ENCODE data around the gene ADAMTSL3. TPM values are rescaled to one million over a fixed set of nuclear protein-coding genes. Genes with fewer than 3 reads are reported as not detected.

Gene ADAMTSL3
- total and polyA plus RNA-seq, 2 of the 4 experiments (the other 2 are of a cell fraction) = under 0.01 to 0.02 TPM

DNA sequence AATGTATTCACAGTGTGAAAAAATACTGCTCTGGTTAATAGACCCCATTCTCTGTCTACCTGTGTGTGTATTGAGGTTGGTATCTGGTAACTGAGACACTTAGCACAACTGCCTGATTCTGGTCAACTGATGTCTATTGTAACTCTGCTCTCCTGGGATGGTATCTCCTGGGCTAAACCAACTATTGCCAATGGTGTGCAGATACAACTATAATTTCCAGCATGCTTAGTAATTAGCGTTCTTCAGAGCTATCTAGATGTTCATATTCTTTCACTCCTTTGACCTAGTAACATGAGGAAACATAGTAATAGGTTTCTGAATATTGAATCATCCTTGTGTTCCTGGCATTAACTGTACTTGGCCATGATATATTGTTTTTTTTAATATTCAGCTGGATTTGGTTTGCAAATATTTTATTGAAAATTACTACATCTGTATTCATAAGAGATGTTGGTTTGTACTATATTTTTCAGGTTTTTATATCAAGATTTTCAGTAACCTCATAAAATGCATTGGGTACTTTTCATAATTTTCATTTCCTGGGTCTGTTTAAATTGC lies 16.8 kb downstream of the ADAMTSL3 start:
- no peak overlapping the region for H3K18ac ChIP-seq (ENCODE audit: low read depth, low read length)
- no peaks in the 10 kb centered on the region for H3K27me3 ChIP-seq (ENCODE audit: control insufficient read depth, insufficient read depth, low read length)
- ChIA-PET POLR2A (ENCODE audit: unreplicated experiment) (no interaction called here), CTCF (no interaction called here)
- H4K91ac ChIP-seq (ENCODE audit: insufficient read depth, low read depth, low read length) = no peak overlapping the region
- ATAC-seq (ENCODE audit: low read depth) (no peak), DNase-seq (no peak)
- no CpG with 5 or more reads among the region's 1 CpG for WGBS, 2 experiments (ENCODE audit: extremely low coverage in 2 of 2, insufficient read length in 1 of 2)
- no peaks in the 10 kb centered on the region for H3K79me1 ChIP-seq (ENCODE audit: low read depth in 1 of 2, low read length in 2 of 2)
- no peak overlapping the region for H3K56ac ChIP-seq (ENCODE audit: extremely low read depth, insufficient read depth, low read length)
- dilution Hi-C loops (cut with HindIII; ENCODE audit: low sequenced_read_pairs, unreplicated experiment) (no loop called here), in situ Hi-C loops (cut with MboI; ENCODE audit: low sequenced_read_pairs) (no loop called here), intact Hi-C loops (cut with micrococcal nuclease) (no loop called here)
- H3K9ac ChIP-seq (ENCODE audit: low read depth, low read length) = no peak overlapping the region
- no peak overlapping the region for H3K4ac ChIP-seq (ENCODE audit: low read depth, low read length)
- H3K27ac ChIP-seq (ENCODE audit: insufficient read depth, low read length) = no peak overlapping the region
- no peak overlapping the region for H2BK15ac ChIP-seq (ENCODE audit: low read depth, low read length)
- H2BK120ac ChIP-seq (ENCODE audit: low read depth, low read length) = no peak overlapping the region
- H3K4me1 ChIP-seq (ENCODE audit: control insufficient read depth, insufficient read depth, low read length) = no peaks in the 10 kb centered on the region
- H2BK20ac ChIP-seq (ENCODE audit: low read depth, low read length) = no peak overlapping the region
- no peak overlapping the region for H3K23ac ChIP-seq (ENCODE audit: low read depth, low read length)
- H3K4me3 ChIP-seq (ENCODE audit: insufficient read depth, low read depth, low read length) = no peak overlapping the region
- H3K36me3 ChIP-seq (ENCODE audit: control insufficient read depth, insufficient read depth, low read length) = no peaks in the 10 kb centered on the region
- BruUV-seq (replicated peaks) = no TSS peak
- no peak overlapping the region for H3K14ac ChIP-seq (replicated peaks; ENCODE audit: low read depth, low read length)
- H2BK5ac ChIP-seq (ENCODE audit: low read depth, low read length, poor library complexity, severe bottlenecking) = no peak overlapping the region
- H3K4me2 ChIP-seq (ENCODE audit: low read depth, low read length) = no peak overlapping the region
- H4K20me1 ChIP-seq (ENCODE audit: insufficient read depth, low read length) = no peaks in the 10 kb centered on the region
- H2AFZ ChIP-seq (replicated peaks; ENCODE audit: low read length, poor library complexity) = no peak overlapping the region
- no peak overlapping the region for H2AK9ac ChIP-seq (replicated peaks; ENCODE audit: low read depth, low read length, poor library complexity)
- TF ChIP-seq, protein P1, sequence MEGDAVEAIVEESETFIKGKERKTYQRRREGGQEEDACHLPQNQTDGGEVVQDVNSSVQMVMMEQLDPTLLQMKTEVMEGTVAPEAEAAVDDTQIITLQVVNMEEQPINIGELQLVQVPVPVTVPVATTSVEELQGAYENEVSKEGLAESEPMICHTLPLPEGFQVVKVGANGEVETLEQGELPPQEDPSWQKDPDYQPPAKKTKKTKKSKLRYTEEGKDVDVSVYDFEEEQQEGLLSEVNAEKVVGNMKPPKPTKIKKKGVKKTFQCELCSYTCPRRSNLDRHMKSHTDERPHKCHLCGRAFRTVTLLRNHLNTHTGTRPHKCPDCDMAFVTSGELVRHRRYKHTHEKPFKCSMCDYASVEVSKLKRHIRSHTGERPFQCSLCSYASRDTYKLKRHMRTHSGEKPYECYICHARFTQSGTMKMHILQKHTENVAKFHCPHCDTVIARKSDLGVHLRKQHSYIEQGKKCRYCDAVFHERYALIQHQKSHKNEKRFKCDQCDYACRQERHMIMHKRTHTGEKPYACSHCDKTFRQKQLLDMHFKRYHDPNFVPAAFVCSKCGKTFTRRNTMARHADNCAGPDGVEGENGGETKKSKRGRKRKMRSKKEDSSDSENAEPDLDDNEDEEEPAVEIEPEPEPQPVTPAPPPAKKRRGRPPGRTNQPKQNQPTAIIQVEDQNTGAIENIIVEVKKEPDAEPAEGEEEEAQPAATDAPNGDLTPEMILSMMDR (conservative IDR thresholded peaks at IDR 0.05; ENCODE audit: low read depth, low read length) = no peak
- no peak for TF ChIP-seq NFE2L2 (IDR thresholded peaks at IDR 0.05; ENCODE audit: low read depth, low read length)
- TF ChIP-seq RAD21 (IDR thresholded peaks at IDR 0.05; ENCODE audit: low read length) = no peak
- no peak for TF ChIP-seq CEBPB (IDR thresholded peaks at IDR 0.05; ENCODE audit: low read depth, low read length)
- no peak for TF ChIP-seq BHLHE40 (IDR thresholded peaks at IDR 0.05; ENCODE audit: low read depth, low read length)
- no peak for TF ChIP-seq FOS (IDR thresholded peaks at IDR 0.05; ENCODE audit: low read depth, low read length)
- no peak for TF ChIP-seq MXI1 (IDR thresholded peaks at IDR 0.05; ENCODE audit: borderline replicate concordance, low read depth, low read length)
- TF ChIP-seq RFX5 (IDR thresholded peaks at IDR 0.05; ENCODE audit: low read depth, low read length) = no peak
- TF ChIP-seq MAFK (IDR thresholded peaks at IDR 0.05; ENCODE audit: low read depth, low read length) = no peak
- no peak for TF ChIP-seq CHD1 (IDR thresholded peaks at IDR 0.05; ENCODE audit: low read depth, low read length)
- no peak for TF ChIP-seq MAZ (IDR thresholded peaks at IDR 0.05; ENCODE audit: borderline replicate concordance, low read depth, low read length)
- TF ChIP-seq, protein P2, sequence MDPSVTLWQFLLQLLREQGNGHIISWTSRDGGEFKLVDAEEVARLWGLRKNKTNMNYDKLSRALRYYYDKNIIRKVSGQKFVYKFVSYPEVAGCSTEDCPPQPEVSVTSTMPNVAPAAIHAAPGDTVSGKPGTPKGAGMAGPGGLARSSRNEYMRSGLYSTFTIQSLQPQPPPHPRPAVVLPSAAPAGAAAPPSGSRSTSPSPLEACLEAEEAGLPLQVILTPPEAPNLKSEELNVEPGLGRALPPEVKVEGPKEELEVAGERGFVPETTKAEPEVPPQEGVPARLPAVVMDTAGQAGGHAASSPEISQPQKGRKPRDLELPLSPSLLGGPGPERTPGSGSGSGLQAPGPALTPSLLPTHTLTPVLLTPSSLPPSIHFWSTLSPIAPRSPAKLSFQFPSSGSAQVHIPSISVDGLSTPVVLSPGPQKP (IDR thresholded peaks at IDR 0.05; ENCODE audit: borderline replicate concordance, low read depth, low read length) = no peak
- TF ChIP-seq, protein P3, sequence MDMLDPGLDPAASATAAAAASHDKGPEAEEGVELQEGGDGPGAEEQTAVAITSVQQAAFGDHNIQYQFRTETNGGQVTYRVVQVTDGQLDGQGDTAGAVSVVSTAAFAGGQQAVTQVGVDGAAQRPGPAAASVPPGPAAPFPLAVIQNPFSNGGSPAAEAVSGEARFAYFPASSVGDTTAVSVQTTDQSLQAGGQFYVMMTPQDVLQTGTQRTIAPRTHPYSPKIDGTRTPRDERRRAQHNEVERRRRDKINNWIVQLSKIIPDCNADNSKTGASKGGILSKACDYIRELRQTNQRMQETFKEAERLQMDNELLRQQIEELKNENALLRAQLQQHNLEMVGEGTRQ (IDR thresholded peaks at IDR 0.05; ENCODE audit: low read depth, low read length) = no peak
- TF ChIP-seq RCOR1 (IDR thresholded peaks at IDR 0.05; ENCODE audit: insufficient replicate concordance, low read length) = no peak
- no peak for TF ChIP-seq SMC3 (IDR thresholded peaks at IDR 0.05; ENCODE audit: low read depth, low read length)
- no peak for TF ChIP-seq POLR2A (IDR thresholded peaks at IDR 0.05; ENCODE audit: low read depth, low read length)
- no peak overlapping the region for H2AK5ac ChIP-seq (ENCODE audit: low read depth, low read length)
- no peak overlapping the region for H4K5ac ChIP-seq (ENCODE audit: low read depth, low read length)
- H3K9me3 ChIP-seq (ENCODE audit: control insufficient read depth, insufficient read depth, low read length) = no peaks in the 10 kb centered on the region
- no peak overlapping the region for H4K8ac ChIP-seq (ENCODE audit: low read depth in 2 of 2, low read length in 2 of 2)
- H3K9me1 ChIP-seq (ENCODE audit: insufficient read depth, low read length) = no peaks in the 10 kb centered on the region
